BJ (cell line): Measurements from ENCODE around the gene PUS7. TPM values are rescaled to one million over a fixed set of nuclear protein-coding genes. Genes with fewer than 3 reads are reported as not detected.
"Not testable (repeated sequence)": the region's sequence is repeated elsewhere in the genome, so short reads cannot be mapped to it uniquely, and the experiment has no call there.

Experiments
- CTCF ChIA-PET: fragments of 350-600 bp; formaldehyde crosslinking; extraction: SDS; loops from one replicate; lab custom pipeline; 2021; ENCODE audit warnings: antibody characterized with exemption, inconsistent platforms; lab: Yijun Ruan, JAX
- POLR2A ChIA-PET: fragments of 300-600 bp; sonication (Branson Sonifier 250); formaldehyde crosslinking; extraction: SDS; loops from one replicate; lab custom pipeline; 2021; ENCODE audit warnings: antibody characterized with exemption; lab: Charles Lee
- DNase-seq: peaks from one replicate; pipeline ENCODE4 v3.0.0-alpha.2; 2011; ENCODE audit warnings: low read depth
- H3K27me3 ChIP-seq: 2 replicates; pipeline ENCODE4 v1.6.0; 2011; ENCODE audit warnings: low read length; ENCODE audit not compliant: control insufficient read depth, insufficient read depth
- H3K36me3 ChIP-seq: 2 replicates; pipeline ENCODE4 v1.5.1; 2011; ENCODE audit warnings: low read length; ENCODE audit not compliant: control insufficient read depth, insufficient read depth
- H3K4me3 ChIP-seq: 2 replicates; pipeline ENCODE4 v1.5.1; 2011; ENCODE audit warnings: low read depth, mild to moderate bottlenecking, control low read depth, low read length
- CTCF ChIP-seq: IDR thresholded peaks from 2 replicates; pipeline ENCODE4 v1.5.1; 2011; ENCODE audit warnings: low read depth, mild to moderate bottlenecking, control low read depth, inconsistent platforms, low read length, moderate library complexity; ENCODE audit not compliant: insufficient read depth
- polyA plus RNA-seq: library from polyadenylated mRNA; depleted of rRNA; stranded (reverse); fragments of >200 nt; gene quantifications from 2 replicates; pipeline ENCODE4 v1.2.3, GENCODE V29; 2011

Gene PUS7
- polyA plus RNA-seq, 1 experiment: 5.2 TPM

- no peak for DNase-seq
- ChIA-PET CTCF (no interaction called here), POLR2A (no interaction called here)
- TF ChIP-seq CTCF: no peak
- no peak overlapping the region for H3K4me3 ChIP-seq
- no peaks in the 10 kb centered on the region for H3K36me3 ChIP-seq
- H3K27me3 ChIP-seq: no peaks in the 10 kb centered on the region
These were observed 73.9 kb downstream of the PUS7 start for GRCh38 chr7:105448181-105448580.

GRCh38 chr7:105444342-105444987, 77.6 kb downstream of the PUS7 start:
- ChIA-PET CTCF (interaction anchor here (1.2 to 1.5 kb wide), 2 partner anchors 10 to 43 kb away, joined by 3 to 5 read pairs; no protein-coding TSS in a partner anchor), POLR2A (no interaction called here)
- Histone ChIP-seq H3K27me3 (no peaks in the 10 kb centered on the region), H3K4me3 (no peak overlapping the region), H3K36me3 (no peaks in the 10 kb centered on the region)
- no peak for TF ChIP-seq CTCF
- DNase-seq: no peak

- H3K36me3 ChIP-seq, H3K4me3 ChIP-seq, DNase-seq, H3K27me3 ChIP-seq, POLR2A ChIA-PET: not testable (repeated sequence)
- CTCF ChIA-PET: interaction anchor here (0.9 to 1.0 kb wide), 3 partner anchors 10 to 34 kb away, joined by 3 read pairs; no protein-coding TSS in a partner anchor
These were observed 79.9 kb downstream of the PUS7 start for GRCh38 chr7:105442214-105442613.

GRCh38 chr7:105439174-105439893, 82.7 kb downstream of the PUS7 start:
- peak; percentile 22; the same call in 1 of the 2 replicates for TF ChIP-seq CTCF
- Histone ChIP-seq H3K4me3 (no peak overlapping the region), H3K27me3 (no peaks in the 10 kb centered on the region), H3K36me3 (no peaks in the 10 kb centered on the region)
- ChIA-PET POLR2A (no interaction called here), CTCF (interaction anchor here (0.6 to 2.5 kb wide), 8 partner anchors 9 to 1992 kb away, joined by 3 to 10 read pairs (median 4); no protein-coding TSS in a partner anchor)
- DNase-seq: peak; percentile 90

GRCh38 chr7:105438847-105439173, 83.3 kb downstream of the PUS7 start:
- H3K4me3 ChIP-seq: no peak overlapping the region
- H3K27me3 ChIP-seq: no peaks in the 10 kb centered on the region
- ChIA-PET POLR2A (no interaction called here), CTCF (interaction anchor here (0.6 to 2.5 kb wide), 6 partner anchors 9 to 1992 kb away, joined by 3 to 10 read pairs (median 4); no protein-coding TSS in a partner anchor)
- no peaks in the 10 kb centered on the region for H3K36me3 ChIP-seq
- DNase-seq: no peak
- no peak for TF ChIP-seq CTCF
